GM18498 (cell line): ENCODE data around the gene ITGA11.

Experiments
- ATAC-seq: cut with Tn5 transposase; IDR thresholded peaks from one replicate; pipeline ENCODE4 v1.9.1; 2021; ENCODE audit warnings: mild to moderate bottlenecking, moderate library complexity; ENCODE audit not compliant: unreplicated experiment

ITGA11 gene

GRCh38 chr15:68431792-68432401 is at the start of gene ITGA11:
Gene ITGA11 (minus strand): TSS chr15:68432163. CDS start chr15:68432066, 97 bp downstream.
- no peak for ATAC-seq

- ATAC-seq: no peak
Observed at GRCh38 chr15:68481321-68481720, 49.4 kb upstream of the ITGA11 start.

GRCh38 chr15:68480296-68480695 is 48.3 kb upstream of the ITGA11 start:
- ATAC-seq: no peak

- ATAC-seq: no peak
Observed at GRCh38 chr15:68479870-68480269, 47.9 kb upstream of the ITGA11 start.

- no peak for ATAC-seq
Observed at GRCh38 chr15:68479406-68479805, 47.4 kb upstream of the ITGA11 start.

- ATAC-seq: no peak
Observed at GRCh38 chr15:68478853-68479252, 46.9 kb upstream of the ITGA11 start.

- no peak for ATAC-seq
Observed at GRCh38 chr15:68475449-68475848, 43.5 kb upstream of the ITGA11 start.

GRCh38 chr15:68471541-68471940 is 39.6 kb upstream of the ITGA11 start:
- no peak for ATAC-seq

- ATAC-seq: no peak
Observed at GRCh38 chr15:68470976-68471375, 39.0 kb upstream of the ITGA11 start.

GRCh38 chr15:68470049-68470742 is 38.2 kb upstream of the ITGA11 start:
- no peak for ATAC-seq

GRCh38 chr15:68469162-68470048 is 37.4 kb upstream of the ITGA11 start:
- ATAC-seq: no peak

GRCh38 chr15:68466876-68467275 is 34.9 kb upstream of the ITGA11 start:
- ATAC-seq: no peak

- no peak for ATAC-seq
Observed at GRCh38 chr15:68465861-68466560, 34.0 kb upstream of the ITGA11 start.

GRCh38 chr15:68464448-68465090 is 32.6 kb upstream of the ITGA11 start:
- ATAC-seq: no peak

GRCh38 chr15:68463996-68464395 is 32.0 kb upstream of the ITGA11 start:
- ATAC-seq: no peak

- ATAC-seq: no peak
Observed at GRCh38 chr15:68463444-68463843, 31.5 kb upstream of the ITGA11 start.

- no peak for ATAC-seq
Observed at GRCh38 chr15:68460166-68460565, 28.2 kb upstream of the ITGA11 start.

GRCh38 chr15:68450192-68450591 is 18.2 kb upstream of the ITGA11 start:
- ATAC-seq: no peak

GRCh38 chr15:68449389-68449788 is 17.4 kb upstream of the ITGA11 start:
- ATAC-seq: no peak

- no peak for ATAC-seq
Observed at GRCh38 chr15:68447976-68448755, 16.2 kb upstream of the ITGA11 start.
